Coronary artery (tissue), 2 donors: ENCODE measurements around the gene CSRP2.

Experiments used
- DNase-seq: peaks from one replicate; pipeline ENCODE4 v3.0.0-alpha.2; 2017; ENCODE audit warnings: low spot score
- H3K27ac ChIP-seq, 2 donors: fragments of 200-600 bp; sonication (generic); one replicate each; pipeline ENCODE4 v1.5.1; 2016 to 2019
- H3K4me3 ChIP-seq: fragments of 200-600 bp; sonication (generic); 2 replicates; pipeline ENCODE4 v1.5.1; 2016; ENCODE audit warnings: mild to moderate bottlenecking, moderate library complexity
- CTCF ChIP-seq: fragments of 200-600 bp; sonication (generic); IDR thresholded peaks from one replicate; pipeline ENCODE4 v1.5.1; 2019; ENCODE audit warnings: antibody characterized with exemption

CSRP2 gene

GRCh38 chr12:76920172-76921099 is 41.6 kb upstream of the CSRP2 start:
- peak overlapping the region; percentile 74 to 87 for H3K27ac ChIP-seq
- no peak for DNase-seq

GRCh38 chr12:76919383-76920171 is 40.8 kb upstream of the CSRP2 start:
- Histone ChIP-seq H3K27ac (peak overlapping the region in 1 of 2 donors; percentile 19), H3K4me3 (no peak overlapping the region)
- TF ChIP-seq CTCF = no peak
- DNase-seq = no peak

More at GRCh38 chr12:76920172-76921099, 41.6 kb upstream of the CSRP2 start:
- TF ChIP-seq CTCF = no peak
- no peak overlapping the region for H3K4me3 ChIP-seq

DNA sequence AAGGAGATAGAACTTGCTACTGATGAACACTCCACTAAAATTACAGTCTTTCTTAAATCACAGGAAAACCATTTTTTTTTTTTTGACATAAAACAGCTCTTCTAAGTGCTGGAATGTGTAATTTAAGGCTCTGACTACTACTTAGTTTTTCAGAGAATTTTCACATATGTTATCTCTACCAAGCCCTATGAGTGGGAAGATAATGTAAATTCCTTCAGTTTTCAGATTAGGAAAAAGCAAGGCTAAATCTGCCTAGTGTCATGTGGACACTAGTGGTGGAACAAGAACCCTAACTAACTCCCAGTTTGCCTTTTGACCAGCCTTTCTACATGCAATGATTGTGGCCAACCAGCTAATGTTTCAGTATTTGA is 37.3 kb upstream of the CSRP2 start:
- no peak for DNase-seq
- peak overlapping the region; percentile 66 to 69 for H3K27ac ChIP-seq
- no peak overlapping the region for H3K4me3 ChIP-seq
- no peak for TF ChIP-seq CTCF

DNA sequence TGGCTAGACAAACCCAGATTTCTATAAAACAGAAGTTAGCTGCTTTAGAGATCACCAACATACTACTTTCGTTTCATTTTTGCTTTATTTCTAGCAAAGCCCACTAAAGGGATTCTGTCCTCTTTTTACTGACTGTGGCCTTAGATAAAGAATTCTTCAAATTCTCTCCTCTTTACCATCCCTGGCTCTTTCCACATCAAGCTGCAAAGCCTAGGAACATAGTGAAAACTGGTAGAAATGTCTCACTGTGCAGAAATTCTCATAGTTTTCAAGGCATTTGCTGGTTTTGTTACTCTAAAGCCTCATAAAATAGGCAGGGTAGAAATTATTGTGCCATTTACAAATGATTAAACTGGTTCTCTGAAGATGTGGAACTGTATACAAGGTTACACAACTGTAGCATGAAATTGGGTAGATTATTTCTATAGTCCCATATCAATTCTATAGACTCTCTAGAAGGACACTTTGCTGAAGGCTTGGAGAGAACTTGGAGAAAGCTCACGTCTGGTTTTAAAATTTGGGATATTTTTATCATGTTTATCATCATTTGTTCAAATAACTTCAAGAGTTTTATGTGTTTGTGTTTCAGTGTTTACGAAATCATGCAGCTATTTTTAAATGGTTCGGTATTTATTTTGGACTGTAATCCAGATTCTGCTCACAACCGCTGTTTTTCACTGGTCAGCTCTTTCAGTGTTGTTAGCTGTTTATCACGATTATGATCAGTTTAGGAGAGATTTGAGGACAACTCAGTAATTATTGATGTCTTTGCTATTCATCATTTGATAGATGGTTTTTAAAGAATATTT is 36.7 kb upstream of the CSRP2 start:
- TF ChIP-seq CTCF = no peak
- no peak overlapping the region for H3K4me3 ChIP-seq
- DNase-seq = no peak
- peak overlapping the region; percentile 66 to 69 for H3K27ac ChIP-seq

- no peak for DNase-seq
- no peak for TF ChIP-seq CTCF
- H3K4me3 ChIP-seq = no peak overlapping the region
- peak overlapping the region in 1 of 2 donors; percentile 14 for H3K27ac ChIP-seq
Measured at GRCh38 chr12:76914102-76914859, 35.5 kb upstream of the CSRP2 start.

DNA sequence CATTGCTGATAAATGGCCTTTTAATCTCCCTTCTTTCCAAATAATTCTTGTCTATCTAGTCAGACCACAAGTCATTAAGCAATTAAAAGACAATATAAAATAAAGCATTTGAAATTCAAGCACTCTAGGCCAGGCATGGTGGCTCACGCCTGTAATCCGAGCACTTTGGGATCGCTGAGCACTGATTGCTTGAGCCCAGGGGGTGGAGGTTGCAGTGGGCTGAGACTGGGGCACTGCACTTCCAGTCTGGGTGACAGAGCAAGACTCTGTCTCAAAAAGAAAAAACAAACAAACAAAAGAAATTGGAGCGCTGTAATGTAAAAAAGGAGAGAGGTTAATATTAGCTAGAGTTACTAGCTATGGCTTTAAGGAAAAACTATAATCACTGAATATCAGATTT is 30.5 kb upstream of the CSRP2 start:
- Histone ChIP-seq H3K27ac (no peak overlapping the region), H3K4me3 (no peak overlapping the region)
- DNase-seq = no peak
- TF ChIP-seq CTCF = no peak
